GM12878 (cell line): Measurements from ENCODE around the gene C5. TPM values are rescaled to one million over a fixed set of nuclear protein-coding genes. Genes with fewer than 3 reads are reported as not detected.

ENCODE experiments used
- BRCA1 ChIP-seq: IDR thresholded peaks from 2 replicates; pipeline ENCODE4 v1.6.1; 2011; ENCODE audit warnings: low read depth, low read length, improper control_type of control experiment
- CEBPB ChIP-seq, 2 experiments: fragments of 150-350 bp in 1 of 2; IDR thresholded peaks; 2 replicates each; pipeline ENCODE4 v1.6.1; 2012 to 2014; ENCODE audit warnings: low read depth in 2 of 2, low read length in 2 of 2, borderline replicate concordance in 1 of 2, inconsistent platforms in 1 of 2
- CHD4 ChIP-seq: fragments of 200-600 bp; sonication (generic); IDR thresholded peaks from 2 replicates; pipeline ENCODE4 v1.6.1; 2016; ENCODE audit warnings: mild to moderate bottlenecking
- DPF2 ChIP-seq: fragments of 450-650 bp; IDR thresholded peaks from 2 replicates; pipeline ENCODE4 v1.6.1; 2017; ENCODE audit warnings: mild to moderate bottlenecking
- ESRRA ChIP-seq: IDR thresholded peaks from 2 replicates; pipeline ENCODE4 v1.6.1; 2012; ENCODE audit warnings: mild to moderate bottlenecking, low read length, improper control_type of control experiment
- ETV6 ChIP-seq, 2 experiments: fragments of 450-650 bp in 1 of 2; IDR thresholded peaks in 1 of 2; conservative IDR thresholded peaks in 1 of 2; 2 replicates each; pipeline ENCODE4 v1.6.1; 2014; ENCODE audit warnings: antibody characterized with exemption in 1 of 2, borderline replicate concordance in 1 of 2, low read depth in 1 of 2, mild to moderate bottlenecking in 1 of 2, moderate library complexity in 1 of 2
- JUND ChIP-seq: IDR thresholded peaks from 2 replicates; pipeline ENCODE4 v1.6.1; 2012; ENCODE audit warnings: low read depth, mild to moderate bottlenecking, low read length, improper control_type of control experiment, moderate library complexity
- LARP7 ChIP-seq: fragments of 450-650 bp; IDR thresholded peaks from 2 replicates; pipeline ENCODE4 v1.6.1; 2017; ENCODE audit warnings: mild to moderate bottlenecking
- MYB ChIP-seq: fragments of 150-350 bp; IDR thresholded peaks from 2 replicates; pipeline ENCODE4 v1.6.1; 2014; ENCODE audit warnings: mild to moderate bottlenecking, low read depth, low read length, borderline replicate concordance
- SMC3 ChIP-seq: IDR thresholded peaks from 2 replicates; pipeline ENCODE4 v1.6.1; 2011; ENCODE audit warnings: low read length, improper control_type of control experiment, borderline replicate concordance
- polyA plus RNA-seq, 11 experiments: library from polyadenylated mRNA; depleted of rRNA in 4 of 11; unstranded in 6 of 11; stranded (reverse) in 5 of 11; fragments of >200 nt; fragmentation: Nextera tagmentation in 4 of 11; fragmentation: Illumina TruSeq in 1 of 11; extraction: Ambion mirVana in 4 of 11; extraction: Trizol in 1 of 11; gene quantifications; 1 replicate in 1 of 11; 2 replicates in 10 of 11; pipeline versions ENCODE4 v1.2.1 to v1.2.3, GENCODE V29; 2011 to 2016; ENCODE audit warnings: inconsistent platforms in 2 of 11, missing spikeins in 2 of 11, low read depth in 1 of 11
- total RNA-seq, 4 experiments: library from RNA; depleted of rRNA in 3 of 4; stranded (reverse); fragments of >200 nt in 3 of 4; fragmentation: Illumina TruSeq in 1 of 4; extraction: Trizol in 1 of 4; gene quantifications; 2 replicates each; pipeline versions ENCODE4 v1.2.1 to v1.2.3, GENCODE V29; 2013 to 2021
- TF ChIP-seq, protein P1 (sequence below): fragments of 450-650 bp; formaldehyde crosslinking; IDR thresholded peaks from 2 replicates; pipeline ENCODE4 v1.5.0; 2022; ENCODE audit warnings: mild to moderate bottlenecking, missing genetic modification characterization
- TF ChIP-seq, protein P2 (sequence below): fragments of 450-650 bp; IDR thresholded peaks from 2 replicates; pipeline ENCODE4 v1.6.1; 2017; ENCODE audit warnings: mild to moderate bottlenecking, moderate library complexity
- TF ChIP-seq, protein P3 (sequence below): IDR thresholded peaks from 2 replicates; pipeline ENCODE4 v1.6.1; 2011; ENCODE audit warnings: borderline replicate concordance, low read depth, mild to moderate bottlenecking, moderate library complexity, low read length; ENCODE audit not compliant: insufficient read depth, poor library complexity, severe bottlenecking
- TF ChIP-seq, protein P4 (sequence below): fragments of 450-650 bp; IDR thresholded peaks from 2 replicates; pipeline ENCODE4 v1.6.1; 2017; ENCODE audit warnings: low read depth, mild to moderate bottlenecking, moderate library complexity
- TF ChIP-seq, protein P5 (sequence below), 3 experiments: IDR thresholded peaks in 2 of 3; conservative IDR thresholded peaks in 1 of 3; 2 replicates each; pipeline ENCODE4 v1.5.1; 2011; ENCODE audit warnings: low read depth in 3 of 3, low read length in 3 of 3, mild to moderate bottlenecking in 3 of 3, control low read depth in 2 of 3, moderate library complexity in 2 of 3, inconsistent platforms in 1 of 3, mixed read lengths in 1 of 3; ENCODE audit not compliant: control insufficient read depth in 2 of 3, insufficient read depth in 1 of 3; ENCODE audit errors: extremely low read depth in 1 of 3

The C5 gene
- total and polyA plus RNA-seq, 10 of the 15 experiments (the other 5 are each of a cell fraction or from before 2014, with no cell fraction given), result 0.39 to 2.2 (median 1.2) TPM

DNA sequence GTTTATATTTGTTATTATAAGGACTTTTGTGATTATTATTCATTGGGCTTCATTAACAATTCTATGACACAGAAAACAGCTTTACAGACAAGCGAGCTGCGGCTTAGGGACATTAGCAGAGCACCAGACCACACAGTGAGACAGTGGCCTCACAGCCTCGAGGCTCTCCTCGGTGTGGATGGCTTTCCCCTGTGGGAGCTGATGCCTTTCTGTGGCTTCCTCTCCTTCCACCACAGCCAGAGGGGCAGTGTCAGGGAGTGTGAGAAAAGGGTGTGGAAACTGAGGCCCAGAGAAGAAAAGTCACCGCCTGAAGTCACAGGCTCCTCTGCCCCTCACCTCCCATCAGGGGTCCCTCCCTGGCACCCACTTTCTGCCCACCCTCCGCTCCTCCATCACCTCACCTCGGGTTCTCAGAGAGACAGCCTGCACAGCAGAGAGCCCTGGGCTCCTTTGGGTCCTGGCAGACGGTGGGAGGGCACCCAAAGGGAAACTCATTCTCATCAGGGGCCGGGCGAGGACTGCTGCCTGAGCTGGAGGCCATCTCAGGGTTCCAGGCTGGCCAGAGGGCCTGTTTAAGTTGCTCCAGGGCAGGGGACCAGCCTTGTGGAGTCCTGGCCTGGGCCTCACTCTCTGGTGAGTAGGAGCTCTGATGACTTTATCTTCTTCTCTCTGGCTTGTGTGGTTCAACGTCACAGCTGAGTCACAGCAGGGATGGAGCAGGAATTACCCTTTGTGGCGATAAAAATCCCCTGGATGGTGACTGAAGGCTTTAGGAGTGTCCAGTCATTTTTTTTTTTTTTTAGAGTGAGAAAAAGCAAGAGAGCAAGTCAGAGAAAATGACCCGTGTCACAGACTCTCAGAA lies 124.3 kb downstream of the C5 start (continued):
- TF ChIP-seq, protein P1, sequence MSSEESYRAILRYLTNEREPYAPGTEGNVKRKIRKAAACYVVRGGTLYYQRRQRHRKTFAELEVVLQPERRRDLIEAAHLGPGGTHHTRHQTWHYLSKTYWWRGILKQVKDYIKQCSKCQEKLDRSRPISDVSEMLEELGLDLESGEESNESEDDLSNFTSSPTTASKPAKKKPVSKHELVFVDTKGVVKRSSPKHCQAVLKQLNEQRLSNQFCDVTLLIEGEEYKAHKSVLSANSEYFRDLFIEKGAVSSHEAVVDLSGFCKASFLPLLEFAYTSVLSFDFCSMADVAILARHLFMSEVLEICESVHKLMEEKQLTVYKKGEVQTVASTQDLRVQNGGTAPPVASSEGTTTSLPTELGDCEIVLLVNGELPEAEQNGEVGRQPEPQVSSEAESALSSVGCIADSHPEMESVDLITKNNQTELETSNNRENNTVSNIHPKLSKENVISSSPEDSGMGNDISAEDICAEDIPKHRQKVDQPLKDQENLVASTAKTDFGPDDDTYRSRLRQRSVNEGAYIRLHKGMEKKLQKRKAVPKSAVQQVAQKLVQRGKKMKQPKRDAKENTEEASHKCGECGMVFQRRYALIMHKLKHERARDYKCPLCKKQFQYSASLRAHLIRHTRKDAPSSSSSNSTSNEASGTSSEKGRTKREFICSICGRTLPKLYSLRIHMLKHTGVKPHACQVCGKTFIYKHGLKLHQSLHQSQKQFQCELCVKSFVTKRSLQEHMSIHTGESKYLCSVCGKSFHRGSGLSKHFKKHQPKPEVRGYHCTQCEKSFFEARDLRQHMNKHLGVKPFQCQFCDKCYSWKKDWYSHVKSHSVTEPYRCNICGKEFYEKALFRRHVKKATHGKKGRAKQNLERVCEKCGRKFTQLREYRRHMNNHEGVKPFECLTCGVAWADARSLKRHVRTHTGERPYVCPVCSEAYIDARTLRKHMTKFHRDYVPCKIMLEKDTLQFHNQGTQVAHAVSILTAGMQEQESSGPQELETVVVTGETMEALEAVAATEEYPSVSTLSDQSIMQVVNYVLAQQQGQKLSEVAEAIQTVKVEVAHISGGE (CRISPR knock-in tag), result no peak; the same call in 1 of the 2 replicates
- TF ChIP-seq CHD4 (no peak), DPF2 (no peak; the same call in 1 of the 2 replicates), ESRRA (no peak), CEBPB (IDR thresholded peaks at IDR 0.05; ENCODE audit: borderline replicate concordance in 1 of 2, low read depth in 2 of 2, low read length in 2 of 2) (no peak), BRCA1 (no peak), LARP7 (0 out of 2 replicates have a peak, but pooled peaks have one; percentile 36), MYB (no peak), SMC3 (no peak), JUND (0 out of 2 replicates have a peak, but pooled peaks have one; percentile 46), ETV6 (conservative IDR thresholded peaks at IDR 0.05 in 1 of 2, IDR thresholded peaks at IDR 0.05 in 1 of 2; ENCODE audit: borderline replicate concordance in 1 of 2, low read depth in 1 of 2) (no peak)
- TF ChIP-seq, protein P2, sequence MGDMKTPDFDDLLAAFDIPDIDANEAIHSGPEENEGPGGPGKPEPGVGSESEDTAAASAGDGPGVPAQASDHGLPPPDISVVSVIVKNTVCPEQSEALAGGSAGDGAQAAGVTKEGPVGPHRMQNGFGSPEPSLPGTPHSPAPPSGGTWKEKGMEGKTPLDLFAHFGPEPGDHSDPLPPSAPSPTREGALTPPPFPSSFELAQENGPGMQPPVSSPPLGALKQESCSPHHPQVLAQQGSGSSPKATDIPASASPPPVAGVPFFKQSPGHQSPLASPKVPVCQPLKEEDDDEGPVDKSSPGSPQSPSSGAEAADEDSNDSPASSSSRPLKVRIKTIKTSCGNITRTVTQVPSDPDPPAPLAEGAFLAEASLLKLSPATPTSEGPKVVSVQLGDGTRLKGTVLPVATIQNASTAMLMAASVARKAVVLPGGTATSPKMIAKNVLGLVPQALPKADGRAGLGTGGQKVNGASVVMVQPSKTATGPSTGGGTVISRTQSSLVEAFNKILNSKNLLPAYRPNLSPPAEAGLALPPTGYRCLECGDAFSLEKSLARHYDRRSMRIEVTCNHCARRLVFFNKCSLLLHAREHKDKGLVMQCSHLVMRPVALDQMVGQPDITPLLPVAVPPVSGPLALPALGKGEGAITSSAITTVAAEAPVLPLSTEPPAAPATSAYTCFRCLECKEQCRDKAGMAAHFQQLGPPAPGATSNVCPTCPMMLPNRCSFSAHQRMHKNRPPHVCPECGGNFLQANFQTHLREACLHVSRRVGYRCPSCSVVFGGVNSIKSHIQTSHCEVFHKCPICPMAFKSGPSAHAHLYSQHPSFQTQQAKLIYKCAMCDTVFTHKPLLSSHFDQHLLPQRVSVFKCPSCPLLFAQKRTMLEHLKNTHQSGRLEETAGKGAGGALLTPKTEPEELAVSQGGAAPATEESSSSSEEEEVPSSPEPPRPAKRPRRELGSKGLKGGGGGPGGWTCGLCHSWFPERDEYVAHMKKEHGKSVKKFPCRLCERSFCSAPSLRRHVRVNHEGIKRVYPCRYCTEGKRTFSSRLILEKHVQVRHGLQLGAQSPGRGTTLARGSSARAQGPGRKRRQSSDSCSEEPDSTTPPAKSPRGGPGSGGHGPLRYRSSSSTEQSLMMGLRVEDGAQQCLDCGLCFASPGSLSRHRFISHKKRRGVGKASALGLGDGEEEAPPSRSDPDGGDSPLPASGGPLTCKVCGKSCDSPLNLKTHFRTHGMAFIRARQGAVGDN, result peak; percentile 95
- TF ChIP-seq, protein P3, sequence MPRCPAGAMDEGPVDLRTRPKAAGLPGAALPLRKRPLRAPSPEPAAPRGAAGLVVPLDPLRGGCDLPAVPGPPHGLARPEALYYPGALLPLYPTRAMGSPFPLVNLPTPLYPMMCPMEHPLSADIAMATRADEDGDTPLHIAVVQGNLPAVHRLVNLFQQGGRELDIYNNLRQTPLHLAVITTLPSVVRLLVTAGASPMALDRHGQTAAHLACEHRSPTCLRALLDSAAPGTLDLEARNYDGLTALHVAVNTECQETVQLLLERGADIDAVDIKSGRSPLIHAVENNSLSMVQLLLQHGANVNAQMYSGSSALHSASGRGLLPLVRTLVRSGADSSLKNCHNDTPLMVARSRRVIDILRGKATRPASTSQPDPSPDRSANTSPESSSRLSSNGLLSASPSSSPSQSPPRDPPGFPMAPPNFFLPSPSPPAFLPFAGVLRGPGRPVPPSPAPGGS, result peak; percentile 52
- TF ChIP-seq, protein P4, sequence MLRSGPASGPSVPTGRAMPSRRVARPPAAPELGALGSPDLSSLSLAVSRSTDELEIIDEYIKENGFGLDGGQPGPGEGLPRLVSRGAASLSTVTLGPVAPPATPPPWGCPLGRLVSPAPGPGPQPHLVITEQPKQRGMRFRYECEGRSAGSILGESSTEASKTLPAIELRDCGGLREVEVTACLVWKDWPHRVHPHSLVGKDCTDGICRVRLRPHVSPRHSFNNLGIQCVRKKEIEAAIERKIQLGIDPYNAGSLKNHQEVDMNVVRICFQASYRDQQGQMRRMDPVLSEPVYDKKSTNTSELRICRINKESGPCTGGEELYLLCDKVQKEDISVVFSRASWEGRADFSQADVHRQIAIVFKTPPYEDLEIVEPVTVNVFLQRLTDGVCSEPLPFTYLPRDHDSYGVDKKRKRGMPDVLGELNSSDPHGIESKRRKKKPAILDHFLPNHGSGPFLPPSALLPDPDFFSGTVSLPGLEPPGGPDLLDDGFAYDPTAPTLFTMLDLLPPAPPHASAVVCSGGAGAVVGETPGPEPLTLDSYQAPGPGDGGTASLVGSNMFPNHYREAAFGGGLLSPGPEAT, result peak; percentile 85
- TF ChIP-seq, protein P5, sequence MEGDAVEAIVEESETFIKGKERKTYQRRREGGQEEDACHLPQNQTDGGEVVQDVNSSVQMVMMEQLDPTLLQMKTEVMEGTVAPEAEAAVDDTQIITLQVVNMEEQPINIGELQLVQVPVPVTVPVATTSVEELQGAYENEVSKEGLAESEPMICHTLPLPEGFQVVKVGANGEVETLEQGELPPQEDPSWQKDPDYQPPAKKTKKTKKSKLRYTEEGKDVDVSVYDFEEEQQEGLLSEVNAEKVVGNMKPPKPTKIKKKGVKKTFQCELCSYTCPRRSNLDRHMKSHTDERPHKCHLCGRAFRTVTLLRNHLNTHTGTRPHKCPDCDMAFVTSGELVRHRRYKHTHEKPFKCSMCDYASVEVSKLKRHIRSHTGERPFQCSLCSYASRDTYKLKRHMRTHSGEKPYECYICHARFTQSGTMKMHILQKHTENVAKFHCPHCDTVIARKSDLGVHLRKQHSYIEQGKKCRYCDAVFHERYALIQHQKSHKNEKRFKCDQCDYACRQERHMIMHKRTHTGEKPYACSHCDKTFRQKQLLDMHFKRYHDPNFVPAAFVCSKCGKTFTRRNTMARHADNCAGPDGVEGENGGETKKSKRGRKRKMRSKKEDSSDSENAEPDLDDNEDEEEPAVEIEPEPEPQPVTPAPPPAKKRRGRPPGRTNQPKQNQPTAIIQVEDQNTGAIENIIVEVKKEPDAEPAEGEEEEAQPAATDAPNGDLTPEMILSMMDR (IDR thresholded peaks at IDR 0.05 in 2 of 3, conservative IDR thresholded peaks at IDR 0.05 in 1 of 3; ENCODE audit: control insufficient read depth in 2 of 3, extremely low read depth in 1 of 3, insufficient read depth in 1 of 3, low read depth in 3 of 3, low read length in 3 of 3), result no peak
